Measurements from ENCODE around the gene MDFI.

Gene MDFI

DNA sequence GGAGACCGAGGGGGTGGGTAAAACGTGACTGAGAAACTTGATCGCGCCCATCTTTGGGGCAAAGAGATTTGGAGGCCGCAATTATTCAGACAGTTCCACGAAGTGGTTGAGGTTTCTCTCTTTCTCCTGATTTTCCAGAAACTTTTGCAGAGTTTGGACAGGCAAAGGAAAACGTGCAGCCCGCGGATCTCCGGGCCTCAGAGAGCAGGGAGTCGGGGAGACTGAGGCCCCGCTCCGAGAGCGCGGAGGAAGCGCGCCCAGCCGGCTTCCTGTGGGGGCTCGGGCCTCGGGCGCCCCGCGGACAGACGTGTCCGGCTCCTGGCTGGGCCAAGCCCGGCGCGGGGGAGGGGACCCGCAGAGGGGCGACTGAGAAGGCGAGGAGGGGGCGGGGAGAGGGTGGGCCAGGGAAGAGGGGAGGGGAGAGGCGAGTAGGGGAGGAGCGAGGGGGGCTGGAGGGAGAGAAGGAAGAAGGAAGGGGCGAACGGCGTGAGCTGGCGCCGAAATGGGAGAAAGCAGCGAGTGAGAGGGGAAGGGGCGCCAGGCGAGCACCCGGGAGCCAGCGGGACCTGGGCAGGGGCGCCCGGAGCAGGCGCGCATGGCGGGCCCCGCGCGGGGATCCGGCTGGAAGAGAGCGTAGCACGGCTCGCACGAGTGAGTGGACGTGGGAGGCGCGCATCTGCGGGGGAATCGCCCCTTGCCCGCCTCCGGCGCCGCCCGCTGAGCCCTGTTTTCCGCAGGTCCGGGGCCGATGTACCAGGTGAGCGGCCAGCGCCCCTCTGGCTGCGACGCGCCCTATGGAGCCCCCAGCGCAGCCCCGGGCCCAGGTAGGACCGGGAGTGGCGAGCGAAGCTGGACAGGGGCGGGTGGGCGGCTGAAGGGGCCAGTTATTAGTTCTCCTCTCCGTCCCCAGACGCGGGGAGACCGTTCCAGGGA, at the start of gene MDFI:
Gene MDFI, plus strand, starts transcription at position 467 of the 933 bp plus-strand sequence. Its CDS starts 282 bp downstream, at position 749.
- no peak for DNase-seq (ENCODE audit: low read depth)

GRCh38 chr6:41589223-41589622, 49.0 kb upstream of the MDFI start:
- DNase-seq (ENCODE audit: low read depth) = no peak

GRCh38 chr6:41589636-41590622, 48.3 kb upstream of the MDFI start:
- DNase-seq (ENCODE audit: low read depth) = no peak

DNA sequence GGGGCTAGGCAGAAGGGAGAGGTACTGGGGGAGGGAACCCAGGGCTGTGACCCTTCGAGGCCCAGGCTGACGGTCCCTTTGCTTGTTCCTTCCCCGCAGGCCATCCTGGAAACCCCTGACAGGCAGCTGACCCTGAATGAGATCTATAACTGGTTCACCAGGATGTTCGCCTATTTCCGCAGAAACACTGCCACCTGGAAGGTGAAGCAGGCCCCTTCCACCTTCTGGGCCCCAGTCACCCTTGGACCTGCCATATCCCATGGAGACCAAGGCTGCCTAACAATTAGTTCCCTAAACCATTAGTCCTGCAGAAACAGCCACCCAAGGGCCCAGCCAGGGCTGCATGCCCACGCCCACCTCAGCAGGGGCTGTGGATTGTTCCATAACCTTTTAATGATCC, 47.1 kb upstream of the MDFI start:
- no peak for DNase-seq (ENCODE audit: low read depth)

DNA sequence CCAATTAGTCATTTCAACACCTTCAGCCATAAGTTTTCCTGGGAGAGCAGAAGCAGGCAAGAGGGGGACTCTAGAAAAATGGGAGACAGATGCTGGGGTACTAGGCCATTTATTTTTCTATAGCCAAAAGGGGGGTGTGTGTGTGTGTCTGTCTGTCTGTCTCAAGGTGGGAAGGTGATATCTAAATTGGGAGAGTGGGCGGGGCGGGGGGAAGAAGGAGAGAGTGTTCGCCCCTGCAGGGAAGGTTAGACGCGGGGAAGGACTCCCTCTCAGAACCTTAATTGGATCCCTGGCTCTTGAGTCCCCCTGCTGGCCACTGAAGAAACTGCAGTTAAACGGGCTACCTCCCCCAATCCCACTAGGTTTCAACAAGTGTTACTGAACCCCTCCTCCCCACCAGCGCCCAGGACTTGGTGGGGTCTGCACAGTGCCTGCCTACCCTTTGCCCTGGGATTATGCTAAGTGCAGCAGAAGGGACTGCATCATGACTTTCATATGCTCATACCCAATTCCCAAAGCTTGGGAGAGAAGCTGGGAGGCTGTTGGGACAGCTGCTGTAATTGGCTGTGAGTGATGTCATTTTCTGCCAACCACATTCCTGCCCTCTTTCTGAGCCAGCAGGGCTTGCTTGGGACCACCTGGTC, 46.3 kb upstream of the MDFI start:
- peak; percentile 65 for DNase-seq (ENCODE audit: low read depth)

GRCh38 chr6:41593406-41593805, 44.9 kb upstream of the MDFI start:
- DNase-seq (ENCODE audit: low read depth) = no peak

DNA sequence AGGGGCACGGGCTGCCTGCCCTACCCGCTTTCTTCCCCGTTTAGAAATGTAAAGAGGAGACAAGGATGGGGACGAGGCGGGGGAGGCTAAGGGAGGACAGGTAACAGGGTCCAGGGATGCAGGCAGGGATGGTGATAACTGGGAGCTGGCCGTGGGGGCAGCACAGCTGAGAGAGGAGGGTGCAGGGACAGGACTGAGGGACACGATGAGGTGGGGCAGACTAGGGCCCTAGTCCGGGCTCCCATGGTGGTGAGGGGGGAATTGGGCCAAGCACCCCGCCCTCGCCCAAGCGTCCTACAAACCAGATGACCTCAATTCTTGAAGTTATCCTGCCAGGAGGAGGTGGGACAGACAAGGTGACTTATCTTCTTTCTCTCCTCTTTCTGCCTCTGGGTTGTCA, 44.4 kb upstream of the MDFI start:
- no peak for DNase-seq (ENCODE audit: low read depth)

DNA sequence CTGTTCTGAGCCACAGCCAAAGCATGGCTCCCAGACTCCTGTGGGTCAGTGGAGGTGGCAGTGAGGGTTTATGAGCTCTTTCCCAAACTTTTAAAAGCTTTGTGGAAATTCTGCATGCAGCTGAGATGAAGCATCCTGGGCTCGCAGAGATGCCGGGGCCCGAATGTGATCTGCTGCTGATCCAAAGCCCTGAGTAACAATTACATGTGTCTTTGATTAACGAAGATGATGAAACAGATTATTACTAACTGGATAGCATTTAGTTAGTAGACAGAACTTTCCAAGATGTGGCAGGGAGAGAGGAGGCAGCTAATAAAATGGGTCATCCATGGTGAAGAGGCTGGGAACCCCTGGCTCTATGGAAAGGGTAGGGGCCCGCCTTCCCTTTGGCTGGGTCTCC, 43.9 kb upstream of the MDFI start:
- DNase-seq (ENCODE audit: low read depth) = no peak

DNA sequence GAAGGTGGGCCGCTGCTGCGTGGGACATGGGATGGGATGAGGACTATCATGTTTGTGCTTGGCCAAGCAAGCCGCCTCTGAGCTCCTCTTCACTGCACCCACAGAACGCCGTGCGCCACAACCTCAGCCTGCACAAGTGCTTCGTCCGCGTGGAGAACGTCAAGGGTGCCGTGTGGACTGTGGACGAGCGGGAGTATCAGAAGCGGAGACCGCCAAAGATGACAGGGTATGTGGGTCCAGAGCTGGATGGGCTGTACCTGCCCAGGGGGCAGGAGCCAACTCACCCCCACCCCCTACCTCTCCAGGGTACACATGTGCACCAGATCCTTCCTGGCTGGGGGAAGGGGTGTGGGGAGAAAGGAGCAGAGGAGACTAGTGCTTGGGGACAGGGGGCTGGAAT, 43.5 kb upstream of the MDFI start:
- DNase-seq (ENCODE audit: low read depth) = no peak

GRCh38 chr6:41595166-41595565, 43.1 kb upstream of the MDFI start:
- DNase-seq (ENCODE audit: low read depth) = no peak

GRCh38 chr6:41596096-41596685, 42.1 kb upstream of the MDFI start:
- DNase-seq (ENCODE audit: low read depth) = no peak

- no peak for DNase-seq (ENCODE audit: low read depth)
These were observed 41.5 kb upstream of the MDFI start for GRCh38 chr6:41596807-41597206.

DNA sequence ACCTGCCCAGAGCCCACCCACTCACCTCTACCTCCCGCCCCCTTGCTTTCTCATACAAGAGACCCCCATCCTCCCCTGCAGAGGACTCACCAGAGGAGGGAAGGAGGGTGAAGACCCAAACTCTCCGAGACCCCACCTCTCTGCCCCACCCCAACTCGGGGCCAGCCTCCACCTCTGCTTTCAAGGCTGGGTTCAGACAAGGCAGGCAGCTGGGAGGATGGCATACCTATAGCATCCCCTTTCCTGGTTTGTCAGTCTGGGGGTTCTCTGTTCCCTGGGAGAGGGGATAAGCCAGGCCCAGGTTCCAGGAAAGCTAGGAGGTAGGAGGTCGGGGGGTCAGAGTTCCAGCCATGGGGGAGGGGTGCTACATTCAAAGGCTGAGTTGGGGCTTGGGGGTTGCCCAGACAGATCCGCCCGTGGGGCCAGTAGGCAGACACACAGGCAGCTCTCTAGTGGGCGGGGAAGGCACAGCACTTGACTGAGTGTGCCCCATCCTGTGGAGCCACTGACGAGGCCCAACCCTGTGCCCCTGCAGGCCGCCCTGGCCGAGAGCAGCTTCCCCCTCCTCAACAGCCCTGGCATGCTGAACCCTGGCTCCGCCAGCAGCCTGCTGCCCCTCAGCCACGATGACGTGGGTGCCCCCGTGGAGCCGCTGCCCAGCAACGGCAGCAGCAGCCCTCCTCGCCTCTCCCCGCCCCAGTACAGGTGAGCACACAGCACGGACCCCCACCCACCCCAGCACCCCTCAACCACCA, 40.8 kb upstream of the MDFI start:
- DNase-seq (ENCODE audit: low read depth) = no peak

- DNase-seq (ENCODE audit: low read depth) = no peak
These were observed 39.6 kb upstream of the MDFI start for GRCh38 chr6:41598670-41599014.

- no peak for DNase-seq (ENCODE audit: low read depth)
These were observed 39.0 kb upstream of the MDFI start for GRCh38 chr6:41599015-41599851.

DNA sequence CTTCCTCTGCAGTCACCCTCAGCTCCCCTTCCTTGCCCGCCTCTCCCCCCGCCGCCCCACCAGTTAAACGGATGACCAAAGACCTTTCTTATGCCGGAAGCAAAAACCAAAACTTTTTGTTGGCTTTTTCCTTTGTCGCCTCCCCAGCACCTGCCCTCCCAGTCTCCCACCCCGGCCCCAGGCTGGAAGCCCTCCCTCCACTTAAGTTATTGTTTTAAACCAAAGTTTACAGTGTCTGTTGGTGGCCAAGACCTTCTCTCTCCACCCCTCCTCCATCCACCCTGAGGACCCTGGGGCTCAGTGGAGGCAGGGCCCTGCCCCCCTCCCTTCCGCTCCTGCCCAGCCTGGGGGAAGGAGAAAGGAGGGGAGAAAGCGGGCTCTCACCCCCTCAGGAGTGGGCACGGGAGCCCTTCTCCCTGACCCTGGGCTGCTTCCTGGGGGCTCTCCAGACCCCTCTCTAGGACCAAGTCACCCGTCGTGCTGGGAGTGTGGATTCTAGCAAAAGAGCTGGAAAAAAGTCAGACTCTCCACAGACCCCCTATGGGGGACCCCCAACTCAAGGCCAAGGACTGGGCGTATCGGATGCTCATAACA, 38.3 kb upstream of the MDFI start:
- DNase-seq (ENCODE audit: low read depth) = no peak

DNA sequence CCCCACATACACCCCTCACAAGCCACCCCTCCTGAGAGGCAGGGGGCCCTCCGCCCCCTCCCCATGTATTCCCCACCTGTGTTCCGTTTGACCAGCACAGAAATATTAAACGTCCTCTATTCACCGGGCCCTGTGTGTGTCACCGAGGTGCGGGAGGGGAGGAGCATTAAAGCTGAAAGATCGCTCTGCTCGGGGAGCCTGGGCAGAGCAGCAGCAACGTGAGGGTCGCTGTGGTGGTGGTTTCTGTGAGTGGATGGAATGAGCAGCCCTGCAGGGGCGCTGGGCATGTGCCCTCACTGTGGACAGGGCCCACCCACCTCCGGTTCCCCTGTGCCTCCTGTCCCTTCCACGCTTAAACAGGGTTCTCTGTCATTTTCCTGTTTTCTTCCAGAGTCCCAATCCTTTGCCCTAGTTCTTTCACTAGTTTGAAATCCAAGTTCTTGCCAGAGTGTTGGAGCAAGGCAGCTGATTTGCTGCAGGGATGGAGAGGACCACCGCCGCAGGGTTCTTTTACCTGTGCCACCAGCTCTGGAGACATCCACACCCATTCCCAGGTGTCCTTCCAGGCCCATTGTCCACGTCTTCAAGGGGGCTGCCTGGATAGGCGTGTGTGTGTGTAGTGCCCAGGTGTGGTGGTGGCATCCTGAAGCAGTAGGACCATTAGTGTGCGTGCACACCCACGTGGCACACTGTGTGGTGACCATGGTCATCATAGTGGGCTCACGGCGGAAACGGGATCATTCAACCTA, 37.6 kb upstream of the MDFI start:
- DNase-seq (ENCODE audit: low read depth) = no peak

DNA sequence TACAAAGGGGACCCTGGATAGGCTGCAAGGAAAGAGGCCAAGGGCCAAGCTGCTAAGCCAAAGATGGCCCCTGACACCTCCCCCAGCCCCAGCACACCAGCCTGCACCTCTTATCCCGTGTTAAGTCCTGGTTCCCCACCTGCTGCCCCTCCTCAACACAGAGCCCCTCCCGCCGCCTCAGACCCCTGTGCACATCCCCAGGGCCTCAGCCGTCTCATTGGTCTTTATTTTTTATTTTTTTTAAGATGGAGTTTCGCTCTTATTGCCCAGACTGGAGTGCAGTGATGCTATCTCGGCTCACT, 37.1 kb upstream of the MDFI start:
- no peak for DNase-seq (ENCODE audit: low read depth)

GRCh38 chr6:41602422-41602743, 35.9 kb upstream of the MDFI start:
- no peak for DNase-seq (ENCODE audit: low read depth)

Measured in stimulated activated CD4-positive, alpha-beta T cell treated with anti-CD3 and anti-CD28 coated beads, Interleukin-2, amount 100 ng/mL, for 4 hours (primary cell).